Endothelial cell of umbilical vein (primary cell): Measurements from ENCODE around the gene CREB3. TPM values are rescaled to one million over a fixed set of nuclear protein-coding genes. Genes with fewer than 3 reads are reported as not detected.
A peak's percentile ranks its signal among the peaks of the same experiment; 100 is the strongest.

Experiments used
- BruUV-seq: library from RNA; stranded (reverse); fragments of 400-500 nt; replicated peaks from 2 replicates; lab custom pipeline; 2021; lab: Mats Ljungman, UMichigan
- CTCF ChIA-PET: fragments of 300-600, 350-600 bp; sonication (Branson Sonifier 250); formaldehyde crosslinking; loops from one replicate; lab custom pipeline; 2021; ENCODE audit warnings: antibody characterized with exemption, inconsistent platforms; lab: Charles Lee
- POLR2A ChIA-PET: fragments of 300-600, 350-600 bp; sonication (Branson Sonifier 250); formaldehyde crosslinking; loops from one replicate; lab custom pipeline; 2021; ENCODE audit warnings: antibody characterized with exemption, inconsistent platforms; lab: Charles Lee
- DNase-seq: peaks from one replicate; pipeline ENCODE4 v3.0.0-alpha.2; 2011; ENCODE audit warnings: low read depth, low spot score
- FAIRE-seq: peaks from 2 replicates; lab custom pipeline; 2011; peaks lifted over from hg19 to GRCh38; lab: Jason Lieb, UNC
- H2AFZ ChIP-seq: 2 replicates; pipeline ENCODE4 v1.6.0; 2012; ENCODE audit warnings: low read depth, low read length, control low read depth, inconsistent platforms
- H3K27ac ChIP-seq: 2 replicates; pipeline ENCODE4 v1.5.1; 2011; ENCODE audit warnings: low read depth, mild to moderate bottlenecking, control low read depth, low read length, moderate library complexity; ENCODE audit not compliant: insufficient read depth
- H3K27me3 ChIP-seq, 2 experiments: 2 replicates each; pipeline versions ENCODE4 v1.6.0 to v1.6.1; 2011; ENCODE audit warnings: low read length in 2 of 2, mixed read lengths in 1 of 2; ENCODE audit not compliant: control insufficient read depth in 2 of 2, insufficient read depth in 2 of 2
- H3K36me3 ChIP-seq, 2 experiments: 2 replicates in 1 of 2; 3 replicates in 1 of 2; pipeline ENCODE4 v1.5.1; 2011; ENCODE audit warnings: low read length in 2 of 2, mild to moderate bottlenecking in 1 of 2, moderate library complexity in 1 of 2; ENCODE audit not compliant: control insufficient read depth in 2 of 2, insufficient read depth in 2 of 2; ENCODE audit errors: extremely low read depth in 1 of 2
- H3K4me1 ChIP-seq: 3 replicates; pipeline ENCODE4 v1.5.1; 2011; ENCODE audit warnings: mild to moderate bottlenecking, low read length; ENCODE audit not compliant: control insufficient read depth, insufficient read depth; ENCODE audit errors: extremely low read depth
- H3K4me2 ChIP-seq: 2 replicates; pipeline ENCODE4 v1.6.1; 2011; ENCODE audit warnings: low read length, control low read depth, mixed read lengths; ENCODE audit not compliant: insufficient read depth
- H3K4me3 ChIP-seq, 3 experiments: fragments of 200-600 bp in 1 of 3; sonication (generic), shearing (Covaris generic) in 1 of 3; replicated peaks in 1 of 3; 2 replicates each; pipeline ENCODE4 v1.5.1; 2011 to 2016; ENCODE audit warnings: control low read depth in 3 of 3, low read length in 3 of 3, mild to moderate bottlenecking in 2 of 3, inconsistent platforms in 1 of 3, low read depth in 1 of 3, moderate library complexity in 1 of 3; ENCODE audit not compliant: insufficient read depth in 1 of 3
- H3K79me2 ChIP-seq: 2 replicates; pipeline ENCODE4 v1.6.0; 2012; ENCODE audit warnings: low read length, inconsistent platforms; ENCODE audit not compliant: control insufficient read depth, insufficient read depth
- H3K9ac ChIP-seq: replicated peaks from 2 replicates; pipeline ENCODE3; 2011; ENCODE audit warnings: low read length, control low read depth; ENCODE audit not compliant: insufficient read depth; ENCODE audit errors: extremely low read depth
- H3K9me1 ChIP-seq: replicated peaks from 3 replicates; pipeline ENCODE4 v1.6.0; 2011; ENCODE audit warnings: mild to moderate bottlenecking, low read length; ENCODE audit not compliant: control insufficient read depth, insufficient read depth; ENCODE audit errors: extremely low read depth
- H3K9me3 ChIP-seq: replicated peaks from 2 replicates; pipeline ENCODE4 v1.5.1; 2012; ENCODE audit warnings: low read length, inconsistent platforms; ENCODE audit not compliant: control insufficient read depth, insufficient read depth
- H4K20me1 ChIP-seq: replicated peaks from 2 replicates; pipeline ENCODE3; 2011; ENCODE audit warnings: mild to moderate bottlenecking, low read length; ENCODE audit not compliant: control insufficient read depth, insufficient read depth; ENCODE audit errors: extremely low read depth
- CTCF ChIP-seq, 2 donors: IDR thresholded peaks; 1 replicate in 1 of 2; 2 replicates in 1 of 2; pipeline ENCODE4 v1.5.1; 2011; ENCODE audit warnings: low read length in 2 of 2, mild to moderate bottlenecking in 2 of 2, moderate library complexity in 2 of 2, control low read depth in 1 of 2, inconsistent platforms in 1 of 2, low read depth in 1 of 2; ENCODE audit not compliant: insufficient read depth in 1 of 2; ENCODE audit errors: extremely low read depth in 1 of 2
- EZH2 ChIP-seq: IDR thresholded peaks from 2 replicates; pipeline ENCODE4 v1.6.1; 2012; ENCODE audit warnings: borderline replicate concordance, low read depth, mild to moderate bottlenecking, moderate library complexity, low read length, inconsistent platforms; ENCODE audit not compliant: severe bottlenecking
- FOS ChIP-seq: IDR thresholded peaks from 2 replicates; pipeline ENCODE4 v1.6.1; 2011; ENCODE audit warnings: mild to moderate bottlenecking, low read length, moderate library complexity, borderline replicate concordance; ENCODE audit not compliant: insufficient read depth
- GATA2 ChIP-seq: IDR thresholded peaks from 2 replicates; pipeline ENCODE4 v1.7.0; 2011; ENCODE audit warnings: low read depth, mild to moderate bottlenecking, moderate library complexity, mixed read lengths, low read length; ENCODE audit not compliant: insufficient read length, insufficient read depth
- JUN ChIP-seq: IDR thresholded peaks from 2 replicates; pipeline ENCODE4 v1.6.1; 2011; ENCODE audit warnings: borderline replicate concordance, low read depth; ENCODE audit not compliant: insufficient read length, insufficient read depth
- MAX ChIP-seq: IDR thresholded peaks from 2 replicates; pipeline ENCODE4 v1.6.1; 2011; ENCODE audit not compliant: insufficient read depth, insufficient read length
- POLR2A ChIP-seq: IDR thresholded peaks from 2 replicates; pipeline ENCODE4 v1.6.1; 2012; ENCODE audit warnings: low read depth, mild to moderate bottlenecking, control low read depth, low read length
- POLR2AphosphoS5 ChIP-seq: IDR thresholded peaks from 2 replicates; pipeline ENCODE4 v1.6.1; 2012; ENCODE audit warnings: low read depth, mild to moderate bottlenecking, control low read depth, low read length, moderate library complexity; ENCODE audit not compliant: insufficient read depth
- dilution Hi-C: fragments of 300-500 bp; cut with MboI; formaldehyde crosslinking; loops from one replicate; pipeline ENCODE4 v1.15.0; 2019; ENCODE audit warnings: low sequenced_read_pairs; ENCODE audit not compliant: extremely low pct_ligation_motif_present
- intact Hi-C: fragments of 100-400 bp; cut with micrococcal nuclease; formaldehyde crosslinking; loops from one replicate; pipeline ENCODE4 v1.10.0; 2022
- polyA plus RNA-seq, 4 experiments: library from polyadenylated mRNA; depleted of rRNA in 3 of 4; stranded (reverse) in 3 of 4; unstranded in 1 of 4; fragments of >200 nt; gene quantifications; 2 replicates each; pipeline versions ENCODE4 v1.2.1 to v1.2.3, GENCODE V29; 2011 to 2012; ENCODE audit warnings: missing spikeins in 1 of 4
- total RNA-seq: library from RNA; stranded (reverse); gene quantifications from 2 replicates; pipeline ENCODE4 v1.2.3, GENCODE V29; 2021

The CREB3 gene
- total and polyA plus RNA-seq, 2 donors (not counting 3 experiments of a cell fraction or from before 2014, with no cell fraction given) = 39.8 to 52.1 TPM

GRCh38 chr9:35731415-35732184 lies 866 bp upstream of the CREB3 start:
- H3K27me3 ChIP-seq = no peaks in the 10 kb centered on the region
- H4K20me1 ChIP-seq = no peaks in the 10 kb centered on the region
- TF ChIP-seq JUN = no peak
- no peak for TF ChIP-seq EZH2
- TF ChIP-seq POLR2AphosphoS5 = no peak
- no peak for TF ChIP-seq CTCF (IDR thresholded peaks at IDR 0.05; ENCODE audit: extremely low read depth in 1 of 2, insufficient read depth in 1 of 2, low read depth in 1 of 2, low read length in 2 of 2)
- TF ChIP-seq POLR2A = no peak
- no peak for TF ChIP-seq FOS
- TF ChIP-seq MAX = no peak
- TF ChIP-seq GATA2 = no peak
- H3K4me2 ChIP-seq = peak overlapping the region; percentile 97
- intact Hi-C loops = loop anchor here (1.0 to 2.0 kb wide), 8 partner anchors 17 to 177 kb away; partner anchors contain the start of genes CCDC107, GBA2, HINT2 and RGP1
- H3K27ac ChIP-seq = peak overlapping the region; percentile 79
- POLR2A ChIA-PET = interaction anchor here (1.0 to 1.4 kb wide), 5 partner anchors 12 to 83 kb away, joined by 3 to 7 read pairs (median 5); partner anchors contain the start of genes GBA2, HINT2 and RGP1
- peak; percentile 8 for FAIRE-seq
- H3K9ac ChIP-seq = peak overlapping the region; percentile 92
- peaks cover 10% of the 10 kb centered on the region in 2 experiments for H3K36me3 ChIP-seq
- peak overlapping the region; percentile 39 to 92 (median 79) for H3K4me3 ChIP-seq
- no peak for DNase-seq
- H3K9me1 ChIP-seq = no peaks in the 10 kb centered on the region
- peaks cover 61% of the 10 kb centered on the region for H3K4me1 ChIP-seq
- no peak overlapping the region for H2AFZ ChIP-seq
- CTCF ChIA-PET = interaction anchor here (0.7 to 3.7 kb wide), 22 partner anchors 11 to 188 kb away, joined by 3 to 32 read pairs (median 5); partner anchors contain the start of genes ARHGEF39, GBA2, HINT2 and RGP1
- no peaks in the 10 kb centered on the region for H3K9me3 ChIP-seq
- no TSS peak for BruUV-seq
- dilution Hi-C loops = no loop called here
- H3K79me2 ChIP-seq = peaks cover 70% of the 10 kb centered on the region
